Mesendoderm (in vitro differentiated cells): Measurements from ENCODE around the gene INTS13.

Experiments
- DNase-seq: peaks from one replicate; pipeline ENCODE4 v3.0.0; 2013
- H2AK5ac ChIP-seq: 2 replicates; pipeline ENCODE4 v1.6.1; 2013; ENCODE audit warnings: low read length, inconsistent platforms
- H2BK120ac ChIP-seq: 2 replicates; pipeline ENCODE4 v1.6.1; 2013; ENCODE audit warnings: low read depth, mild to moderate bottlenecking, low read length, moderate library complexity, mixed read lengths
- H2BK15ac ChIP-seq: replicated peaks from 2 replicates; pipeline ENCODE4 v1.6.1; 2013; ENCODE audit warnings: low read depth, mild to moderate bottlenecking, moderate library complexity
- H2BK5ac ChIP-seq: 2 replicates; pipeline ENCODE4 v1.6.1; 2013; ENCODE audit warnings: low read length, inconsistent platforms
- H3K18ac ChIP-seq: 2 replicates; pipeline ENCODE4 v1.6.1; 2013; ENCODE audit warnings: mild to moderate bottlenecking, low read length, mixed read lengths
- H3K23ac ChIP-seq: one replicate; pipeline ENCODE4 v1.6.1; 2013; ENCODE audit warnings: low read length
- H3K27ac ChIP-seq: 2 replicates; pipeline ENCODE4 v1.5.1; 2013; ENCODE audit warnings: low read depth, mild to moderate bottlenecking, inconsistent platforms, low read length, moderate library complexity
- H3K27me3 ChIP-seq: 2 replicates; pipeline ENCODE4 v1.6.1; 2013; ENCODE audit warnings: low read length, control low read depth, mild to moderate bottlenecking, inconsistent platforms; ENCODE audit not compliant: insufficient read depth, poor library complexity
- H3K36me3 ChIP-seq: 2 replicates; pipeline ENCODE4 v1.6.1; 2013; ENCODE audit warnings: low read length, inconsistent platforms; ENCODE audit not compliant: control insufficient read depth, insufficient read depth
- H3K4ac ChIP-seq: one replicate; pipeline ENCODE4 v1.6.1; 2013; ENCODE audit warnings: low read depth, mild to moderate bottlenecking, low read length, moderate library complexity
- H3K4me1 ChIP-seq: 2 replicates; pipeline ENCODE4 v1.6.1; 2013; ENCODE audit warnings: low read depth, low read length, inconsistent platforms; ENCODE audit not compliant: control insufficient read depth
- H3K4me2 ChIP-seq: 2 replicates; pipeline ENCODE4 v1.6.1; 2013; ENCODE audit warnings: low read length
- H3K4me3 ChIP-seq: 2 replicates; pipeline ENCODE4 v1.5.1; 2013; ENCODE audit warnings: mild to moderate bottlenecking, low read length
- H3K56ac ChIP-seq: one replicate; pipeline ENCODE4 v1.6.1; 2013; ENCODE audit warnings: low read length
- H3K79me1 ChIP-seq: 2 replicates; pipeline ENCODE4 v1.6.1; 2013; ENCODE audit warnings: low read length, inconsistent platforms
- H3K79me2 ChIP-seq: 2 replicates; pipeline ENCODE4 v1.6.1; 2013; ENCODE audit warnings: mild to moderate bottlenecking, low read length; ENCODE audit not compliant: control insufficient read depth, insufficient read depth
- H3K9ac ChIP-seq: 2 replicates; pipeline ENCODE4 v1.6.1; 2013; ENCODE audit warnings: low read length, inconsistent platforms
- H4K5ac ChIP-seq: one replicate; pipeline ENCODE4 v1.6.1; 2013; ENCODE audit warnings: low read length
- H4K8ac ChIP-seq: one replicate; pipeline ENCODE4 v1.6.1; 2013; ENCODE audit warnings: low read depth, mild to moderate bottlenecking, control low read depth, low read length, moderate library complexity
- WGBS: extraction: QIAGEN DNeasy Blood & Tissue Kit; methylation state at CpG from one replicate; pipeline ENCODE4 v1.1.7; 2013; ENCODE audit warnings: low lambda C conversion rate, missing lambda C conversion rate; ENCODE audit not compliant: insufficient coverage; ENCODE audit errors: extremely low coverage; 5-methylcytosine and 5-hydroxymethylcytosine counted together

The INTS13 gene

GRCh38 chr12:26929590-26929989 is 8.2 kb downstream of the INTS13 start:
- Histone ChIP-seq H3K56ac (no peak overlapping the region), H3K27ac (no peak overlapping the region), H3K4ac (no peak overlapping the region), H3K4me1 (no peaks in the 10 kb centered on the region), H3K9ac (no peak overlapping the region), H4K5ac (no peak overlapping the region), H2AK5ac (no peak overlapping the region), H3K18ac (no peak overlapping the region), H3K27me3 (no peaks in the 10 kb centered on the region), H2BK120ac (no peak overlapping the region), H3K23ac (no peak overlapping the region), H3K79me1 (no peaks in the 10 kb centered on the region), H2BK15ac (no peak overlapping the region), H3K4me2 (no peak overlapping the region), H4K8ac (no peak overlapping the region), H3K79me2 (no peaks in the 10 kb centered on the region), H3K4me3 (no peak overlapping the region), H3K36me3 (peaks cover 2% of the 10 kb centered on the region), H2BK5ac (no peak overlapping the region)
- no CpG with 5 or more reads among the region's 2 CpGs for WGBS
- DNase-seq = no peak

GRCh38 chr12:26928661-26929060 is 9.1 kb downstream of the INTS13 start:
- Histone ChIP-seq H3K79me2 (no peaks in the 10 kb centered on the region), H3K27me3 (no peaks in the 10 kb centered on the region), H3K4me3 (no peak overlapping the region), H4K8ac (no peak overlapping the region), H3K18ac (no peak overlapping the region), H3K36me3 (peaks cover 2% of the 10 kb centered on the region), H4K5ac (no peak overlapping the region), H3K79me1 (no peaks in the 10 kb centered on the region), H3K23ac (no peak overlapping the region), H2BK120ac (no peak overlapping the region), H3K27ac (no peak overlapping the region), H2BK5ac (no peak overlapping the region), H3K4me2 (no peak overlapping the region), H2AK5ac (no peak overlapping the region), H3K56ac (no peak overlapping the region), H3K4me1 (no peaks in the 10 kb centered on the region), H2BK15ac (no peak overlapping the region), H3K9ac (no peak overlapping the region), H3K4ac (no peak overlapping the region)
- no CpG with 5 or more reads among the region's 5 CpGs for WGBS
- DNase-seq = no peak

GRCh38 chr12:26921886-26922285 is 15.9 kb downstream of the INTS13 start:
- Histone ChIP-seq H3K79me1 (no peaks in the 10 kb centered on the region), H3K27ac (no peak overlapping the region), H3K4me2 (no peak overlapping the region), H3K4me3 (no peak overlapping the region), H3K18ac (no peak overlapping the region), H3K36me3 (peaks cover 3% of the 10 kb centered on the region), H3K56ac (no peak overlapping the region), H2AK5ac (no peak overlapping the region), H2BK15ac (no peak overlapping the region), H3K27me3 (no peaks in the 10 kb centered on the region), H3K79me2 (no peaks in the 10 kb centered on the region), H3K23ac (no peak overlapping the region), H4K5ac (no peak overlapping the region), H2BK5ac (no peak overlapping the region), H3K4me1 (no peaks in the 10 kb centered on the region), H3K9ac (no peak overlapping the region), H2BK120ac (no peak overlapping the region), H4K8ac (no peak overlapping the region), H3K4ac (no peak overlapping the region)
- DNase-seq = no peak
- no CpG with 5 or more reads among the region's 3 CpGs for WGBS

GRCh38 chr12:26919216-26919555 is 18.6 kb downstream of the INTS13 start:
- Histone ChIP-seq H2AK5ac (no peak overlapping the region), H3K4me3 (no peak overlapping the region), H2BK120ac (no peak overlapping the region), H3K79me1 (no peaks in the 10 kb centered on the region), H3K4me2 (no peak overlapping the region), H3K27ac (no peak overlapping the region), H4K5ac (no peak overlapping the region), H3K9ac (no peak overlapping the region), H3K4ac (no peak overlapping the region), H4K8ac (no peak overlapping the region), H3K23ac (no peak overlapping the region), H3K36me3 (peaks cover 3% of the 10 kb centered on the region), H3K4me1 (no peaks in the 10 kb centered on the region), H3K18ac (no peak overlapping the region), H3K79me2 (no peaks in the 10 kb centered on the region), H2BK5ac (no peak overlapping the region), H3K56ac (no peak overlapping the region), H3K27me3 (no peaks in the 10 kb centered on the region), H2BK15ac (no peak overlapping the region)
- WGBS = no CpG with 5 or more reads among the region's 2 CpGs
- DNase-seq = no peak

GRCh38 chr12:26918321-26919215 is 19.2 kb downstream of the INTS13 start:
- Histone ChIP-seq H4K8ac (no peak overlapping the region), H3K9ac (no peak overlapping the region), H3K4me2 (no peak overlapping the region), H3K4me1 (no peaks in the 10 kb centered on the region), H2BK120ac (no peak overlapping the region), H3K27me3 (no peaks in the 10 kb centered on the region), H3K79me2 (no peaks in the 10 kb centered on the region), H3K4me3 (no peak overlapping the region), H3K27ac (no peak overlapping the region), H2BK5ac (no peak overlapping the region), H2BK15ac (no peak overlapping the region), H3K79me1 (no peaks in the 10 kb centered on the region), H3K18ac (no peak overlapping the region), H3K36me3 (peaks cover 3% of the 10 kb centered on the region), H4K5ac (no peak overlapping the region), H3K56ac (no peak overlapping the region), H2AK5ac (no peak overlapping the region), H3K23ac (no peak overlapping the region), H3K4ac (no peak overlapping the region)
- DNase-seq = no peak
- no CpG with 5 or more reads among the region's 5 CpGs for WGBS

- no peak overlapping the region for H2BK120ac ChIP-seq
- H3K4me2 ChIP-seq = no peak overlapping the region
- H2BK15ac ChIP-seq = no peak overlapping the region
- H3K4ac ChIP-seq = no peak overlapping the region
- no peaks in the 10 kb centered on the region for H3K4me1 ChIP-seq
- WGBS = no CpG with 5 or more reads among the region's 1 CpG
- H3K79me1 ChIP-seq = no peaks in the 10 kb centered on the region
- no peak overlapping the region for H3K4me3 ChIP-seq
- no peak overlapping the region for H3K18ac ChIP-seq
- H4K5ac ChIP-seq = no peak overlapping the region
- no peaks in the 10 kb centered on the region for H3K27me3 ChIP-seq
- no peaks in the 10 kb centered on the region for H3K36me3 ChIP-seq
- no peak overlapping the region for H3K23ac ChIP-seq
- no peak overlapping the region for H3K27ac ChIP-seq
- H3K79me2 ChIP-seq = no peaks in the 10 kb centered on the region
- no peak overlapping the region for H2BK5ac ChIP-seq
- no peak overlapping the region for H4K8ac ChIP-seq
- H3K9ac ChIP-seq = no peak overlapping the region
- no peak for DNase-seq
- H3K56ac ChIP-seq = no peak overlapping the region
- no peak overlapping the region for H2AK5ac ChIP-seq
Measured at GRCh38 chr12:26906704-26907103, 31.1 kb downstream of the INTS13 start.
